Liver (tissue), 9 donors: ENCODE results near the gene LYST. TPM values are rescaled to one million over a fixed set of nuclear protein-coding genes. Genes with fewer than 3 reads are reported as not detected.
"Not testable (repeated sequence)": the region's sequence is repeated elsewhere in the genome, so short reads cannot be mapped to it uniquely, and the experiment has no call there.

ENCODE experiments used
- DNase-seq: peaks from one replicate; pipeline ENCODE4 v3.0.0-alpha.2; 2017; ENCODE audit warnings: low spot score
- H3K27ac ChIP-seq, 2 donors: one replicate each; pipeline ENCODE4 v1.7.0; 2013; ENCODE audit warnings: inconsistent platforms in 2 of 2, low read length in 2 of 2, control low read depth in 1 of 2, low read depth in 1 of 2, mild to moderate bottlenecking in 1 of 2
- H3K27me3 ChIP-seq, 4 donors: one replicate each; pipeline versions ENCODE4 v1.6.1 to v1.7.0; 2013; ENCODE audit warnings: low read length in 3 of 4, inconsistent platforms in 1 of 4, mild to moderate bottlenecking in 1 of 4, moderate library complexity in 1 of 4; ENCODE audit not compliant: control insufficient read depth in 4 of 4, insufficient read depth in 4 of 4
- H3K36me3 ChIP-seq, 4 donors: one replicate each; pipeline versions ENCODE4 v1.6.1 to v1.7.0; 2013; ENCODE audit warnings: low read length in 3 of 4, mild to moderate bottlenecking in 3 of 4, low read depth in 1 of 4, moderate library complexity in 1 of 4; ENCODE audit not compliant: control insufficient read depth in 4 of 4, insufficient read depth in 3 of 4
- H3K4me1 ChIP-seq, 4 donors: one replicate each; pipeline versions ENCODE4 v1.6.1 to v1.7.0; 2013; ENCODE audit warnings: low read length in 3 of 4, mild to moderate bottlenecking in 3 of 4, moderate library complexity in 1 of 4; ENCODE audit not compliant: control insufficient read depth in 4 of 4, insufficient read depth in 4 of 4
- H3K4me3 ChIP-seq, 3 donors: one replicate each; pipeline versions ENCODE4 v1.6.1 to v1.7.0; 2013; ENCODE audit warnings: low read length in 3 of 3, control low read depth in 1 of 3, low read depth in 1 of 3, mild to moderate bottlenecking in 1 of 3
- H3K9ac ChIP-seq, 2 donors: one replicate each; pipeline ENCODE4 v1.7.0; 2013; ENCODE audit warnings: low read length in 2 of 2, mild to moderate bottlenecking in 2 of 2, moderate library complexity in 2 of 2, control low read depth in 1 of 2, low read depth in 1 of 2
- H3K9me3 ChIP-seq, 4 donors: one replicate each; pipeline versions ENCODE4 v1.6.1 to v1.7.0; 2013; ENCODE audit warnings: low read length in 3 of 4; ENCODE audit not compliant: control insufficient read depth in 4 of 4
- GABPA ChIP-seq, 2 donors: IDR thresholded peaks in 1 of 2; conservative IDR thresholded peaks in 1 of 2; 2 replicates each; pipeline ENCODE4 v1.6.1; 2016; ENCODE audit warnings: antibody characterized with exemption in 2 of 2, mild to moderate bottlenecking in 1 of 2, moderate library complexity in 1 of 2
- HNF4A ChIP-seq, 2 donors: conservative IDR thresholded peaks; 2 replicates each; pipeline ENCODE4 v1.6.1; 2016; ENCODE audit warnings: antibody characterized with exemption in 2 of 2, mild to moderate bottlenecking in 2 of 2
- JUND ChIP-seq, 2 donors: IDR thresholded peaks; 2 replicates each; pipeline ENCODE4 v1.6.1; 2016; ENCODE audit warnings: antibody characterized with exemption in 2 of 2
- RAD21 ChIP-seq, 2 donors: IDR thresholded peaks; 2 replicates each; pipeline ENCODE4 v1.6.1; 2016; ENCODE audit warnings: antibody characterized with exemption in 2 of 2, mild to moderate bottlenecking in 2 of 2
- RXRA ChIP-seq, 2 donors: IDR thresholded peaks; 2 replicates each; pipeline ENCODE4 v1.6.1; 2017 to 2018; ENCODE audit warnings: antibody characterized with exemption in 2 of 2, mild to moderate bottlenecking in 1 of 2
- TAF1 ChIP-seq: conservative IDR thresholded peaks from 2 replicates; pipeline ENCODE4 v1.6.1; 2016; ENCODE audit warnings: antibody characterized with exemption, mild to moderate bottlenecking
- WGBS: extraction: QIAGEN DNeasy Blood & Tissue Kit; methylation state at CpG from one replicate; pipeline ENCODE4 v1.1.7; 2013; 5-methylcytosine and 5-hydroxymethylcytosine counted together
- polyA plus RNA-seq, 2 donors: library from polyadenylated mRNA; stranded (reverse) in 1 of 2; unstranded in 1 of 2; fragments of 200-250 nt in 1 of 2; fragments of >200 nt in 1 of 2; fragmentation: Nextera tagmentation in 1 of 2; extraction: Ambion mirVana in 1 of 2; gene quantifications; one replicate each; pipeline versions ENCODE4 v1.2.1 to v1.2.3, GENCODE V29; 2013 to 2015
- total RNA-seq, 2 donors: library from RNA; depleted of rRNA; stranded (reverse); fragments of >200 nt; gene quantifications; one replicate each; pipeline ENCODE4 v1.2.3, GENCODE V29; 2014
- TF ChIP-seq, protein P1 (sequence below): fragments of 150-350 bp; IDR thresholded peaks from 2 replicates; pipeline ENCODE4 v1.5.1; 2017; ENCODE audit warnings: improper control_type of control experiment, low read depth, low read length; ENCODE audit not compliant: missing input control
- TF ChIP-seq, protein P2 (sequence below): IDR thresholded peaks from 2 replicates; pipeline ENCODE4 v1.6.1; 2016; ENCODE audit warnings: antibody characterized with exemption
- TF ChIP-seq, protein P3 (sequence below): IDR thresholded peaks from 2 replicates; pipeline ENCODE4 v1.6.1; 2016; ENCODE audit warnings: antibody characterized with exemption, mild to moderate bottlenecking
- donor health status: healthy.
- donor health status: healthy.
- donor health status: healthy.
- donor health status: healthy.
- donor health status: healthy.

Gene LYST, protein sequence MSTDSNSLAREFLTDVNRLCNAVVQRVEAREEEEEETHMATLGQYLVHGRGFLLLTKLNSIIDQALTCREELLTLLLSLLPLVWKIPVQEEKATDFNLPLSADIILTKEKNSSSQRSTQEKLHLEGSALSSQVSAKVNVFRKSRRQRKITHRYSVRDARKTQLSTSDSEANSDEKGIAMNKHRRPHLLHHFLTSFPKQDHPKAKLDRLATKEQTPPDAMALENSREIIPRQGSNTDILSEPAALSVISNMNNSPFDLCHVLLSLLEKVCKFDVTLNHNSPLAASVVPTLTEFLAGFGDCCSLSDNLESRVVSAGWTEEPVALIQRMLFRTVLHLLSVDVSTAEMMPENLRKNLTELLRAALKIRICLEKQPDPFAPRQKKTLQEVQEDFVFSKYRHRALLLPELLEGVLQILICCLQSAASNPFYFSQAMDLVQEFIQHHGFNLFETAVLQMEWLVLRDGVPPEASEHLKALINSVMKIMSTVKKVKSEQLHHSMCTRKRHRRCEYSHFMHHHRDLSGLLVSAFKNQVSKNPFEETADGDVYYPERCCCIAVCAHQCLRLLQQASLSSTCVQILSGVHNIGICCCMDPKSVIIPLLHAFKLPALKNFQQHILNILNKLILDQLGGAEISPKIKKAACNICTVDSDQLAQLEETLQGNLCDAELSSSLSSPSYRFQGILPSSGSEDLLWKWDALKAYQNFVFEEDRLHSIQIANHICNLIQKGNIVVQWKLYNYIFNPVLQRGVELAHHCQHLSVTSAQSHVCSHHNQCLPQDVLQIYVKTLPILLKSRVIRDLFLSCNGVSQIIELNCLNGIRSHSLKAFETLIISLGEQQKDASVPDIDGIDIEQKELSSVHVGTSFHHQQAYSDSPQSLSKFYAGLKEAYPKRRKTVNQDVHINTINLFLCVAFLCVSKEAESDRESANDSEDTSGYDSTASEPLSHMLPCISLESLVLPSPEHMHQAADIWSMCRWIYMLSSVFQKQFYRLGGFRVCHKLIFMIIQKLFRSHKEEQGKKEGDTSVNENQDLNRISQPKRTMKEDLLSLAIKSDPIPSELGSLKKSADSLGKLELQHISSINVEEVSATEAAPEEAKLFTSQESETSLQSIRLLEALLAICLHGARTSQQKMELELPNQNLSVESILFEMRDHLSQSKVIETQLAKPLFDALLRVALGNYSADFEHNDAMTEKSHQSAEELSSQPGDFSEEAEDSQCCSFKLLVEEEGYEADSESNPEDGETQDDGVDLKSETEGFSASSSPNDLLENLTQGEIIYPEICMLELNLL (N-terminal part only)
- total RNA-seq (10 to 100 TPM; 19.9 to 45.9 TPM), polyA plus RNA-seq (1 to 10 TPM; 3.4 to 8.4 TPM)

DNA sequence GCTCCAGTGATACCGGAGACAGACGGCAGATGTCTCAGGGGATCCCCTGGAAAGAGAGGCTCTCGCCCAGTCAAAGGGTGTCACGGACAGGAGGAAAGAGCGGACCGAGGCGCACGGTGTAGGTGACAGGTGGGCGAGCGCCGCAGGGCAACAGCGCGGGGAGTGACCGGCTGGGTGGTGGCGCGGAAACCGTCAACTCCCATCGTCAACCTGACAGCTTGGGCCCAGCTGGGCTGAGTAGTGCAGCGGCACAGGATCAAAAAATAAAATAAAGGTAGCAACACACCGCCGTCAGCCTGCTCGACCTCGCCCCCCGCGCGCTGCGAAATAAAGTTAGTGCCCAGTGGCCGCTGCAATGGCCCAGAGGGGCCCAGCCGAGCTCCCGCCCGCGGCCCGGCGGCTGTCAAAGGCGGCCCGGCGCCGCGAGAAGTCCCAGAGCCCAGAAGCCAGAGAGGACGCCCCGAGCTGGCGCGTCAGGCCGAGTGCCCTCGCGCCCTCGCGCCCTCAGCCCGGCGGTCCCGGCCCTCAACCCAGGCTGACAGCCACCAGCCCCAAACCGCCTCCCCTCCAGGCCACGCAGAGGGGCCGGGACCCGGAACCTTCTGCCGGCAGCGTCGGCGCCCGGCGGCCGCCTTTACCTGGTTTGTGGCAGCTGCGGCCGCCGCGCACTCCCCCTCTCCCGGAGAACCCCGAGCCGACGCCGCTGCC, at the start of gene LYST:
Gene LYST, minus strand, starts transcription at position 702 of the 708 bp plus-strand sequence. CDS start 36,489 bp downstream, outside the sequence.
- Histone ChIP-seq H3K27ac (peak within 1 kb of the TSS; percentile 90 to 92), H3K4me3 (peak within 1 kb of the TSS; percentile 80 to 94 (median 90)), H3K9me3 (no peaks in the 10 kb centered on the region), H3K9ac (peak within 1 kb of the TSS; percentile 52 to 97), H3K4me1 (peaks cover 1 to 31% (median 8%) of the 10 kb centered on the region in 4 donors), H3K36me3 (no peaks in the 10 kb centered on the region), H3K27me3 (no peaks in the 10 kb centered on the region)
- TF ChIP-seq RAD21 (IDR thresholded peaks at IDR 0.05) = peak; percentile 73 to 80
- TF ChIP-seq, protein P1, sequence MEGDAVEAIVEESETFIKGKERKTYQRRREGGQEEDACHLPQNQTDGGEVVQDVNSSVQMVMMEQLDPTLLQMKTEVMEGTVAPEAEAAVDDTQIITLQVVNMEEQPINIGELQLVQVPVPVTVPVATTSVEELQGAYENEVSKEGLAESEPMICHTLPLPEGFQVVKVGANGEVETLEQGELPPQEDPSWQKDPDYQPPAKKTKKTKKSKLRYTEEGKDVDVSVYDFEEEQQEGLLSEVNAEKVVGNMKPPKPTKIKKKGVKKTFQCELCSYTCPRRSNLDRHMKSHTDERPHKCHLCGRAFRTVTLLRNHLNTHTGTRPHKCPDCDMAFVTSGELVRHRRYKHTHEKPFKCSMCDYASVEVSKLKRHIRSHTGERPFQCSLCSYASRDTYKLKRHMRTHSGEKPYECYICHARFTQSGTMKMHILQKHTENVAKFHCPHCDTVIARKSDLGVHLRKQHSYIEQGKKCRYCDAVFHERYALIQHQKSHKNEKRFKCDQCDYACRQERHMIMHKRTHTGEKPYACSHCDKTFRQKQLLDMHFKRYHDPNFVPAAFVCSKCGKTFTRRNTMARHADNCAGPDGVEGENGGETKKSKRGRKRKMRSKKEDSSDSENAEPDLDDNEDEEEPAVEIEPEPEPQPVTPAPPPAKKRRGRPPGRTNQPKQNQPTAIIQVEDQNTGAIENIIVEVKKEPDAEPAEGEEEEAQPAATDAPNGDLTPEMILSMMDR = peak; percentile 43
- TF ChIP-seq, protein P2, sequence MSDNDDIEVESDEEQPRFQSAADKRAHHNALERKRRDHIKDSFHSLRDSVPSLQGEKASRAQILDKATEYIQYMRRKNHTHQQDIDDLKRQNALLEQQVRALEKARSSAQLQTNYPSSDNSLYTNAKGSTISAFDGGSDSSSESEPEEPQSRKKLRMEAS = no peak
- peak; percentile 63 for DNase-seq
- WGBS = under 1% methylated on average over 71 of the region's 71 CpGs

DNA sequence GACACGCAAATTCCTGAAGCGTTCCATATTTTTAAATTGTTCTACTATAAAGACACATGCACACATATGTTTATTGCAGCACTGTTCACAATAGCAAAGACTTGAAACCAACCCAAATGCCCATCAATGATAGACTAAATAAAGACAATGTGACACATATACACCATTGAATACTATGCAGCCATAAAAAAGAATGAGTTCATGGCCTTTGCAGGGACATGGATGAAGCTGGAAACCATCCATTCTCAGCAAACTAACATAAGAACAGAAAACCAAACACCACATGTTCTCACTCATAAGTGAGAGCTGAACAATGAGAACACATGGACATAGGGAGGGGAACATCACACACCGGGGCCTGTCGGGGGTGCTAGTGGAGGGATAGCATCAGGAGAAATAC, 48.8 kb upstream of the LYST start:
- H3K4me1 ChIP-seq, H3K9me3 ChIP-seq, H3K4me3 ChIP-seq, DNase-seq, H3K27me3 ChIP-seq, H3K27ac ChIP-seq, H3K9ac ChIP-seq, H3K36me3 ChIP-seq: not testable (repeated sequence)
- WGBS = 96% methylated on average over 4 of the region's 4 CpGs

DNA sequence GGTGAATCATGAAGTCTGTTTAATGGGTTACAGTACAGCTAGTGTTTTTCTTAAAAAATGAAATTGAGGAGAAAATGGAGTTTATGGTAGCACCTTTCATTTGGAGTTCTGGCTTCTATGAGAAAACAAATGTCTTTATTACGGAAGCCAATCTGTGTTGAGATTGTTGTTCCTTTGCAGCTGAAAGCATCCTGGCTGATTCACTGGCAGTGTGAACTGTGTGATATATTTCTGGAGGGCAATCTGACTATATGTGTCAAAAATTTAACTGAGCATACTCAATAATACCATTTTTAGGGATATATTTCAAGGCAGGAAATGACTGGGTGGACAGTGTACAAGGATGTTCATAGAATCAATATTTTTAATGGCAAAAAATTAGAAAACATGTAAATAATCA, 46.6 kb upstream of the LYST start:
- 99% methylated on average over 1 of the region's 1 CpG for WGBS
- H3K36me3 ChIP-seq = no peaks in the 10 kb centered on the region
- TF ChIP-seq JUND (IDR thresholded peaks at IDR 0.05) = no peak
- TF ChIP-seq HNF4A (conservative IDR thresholded peaks at IDR 0.05) = no peak
- TF ChIP-seq, protein P3, sequence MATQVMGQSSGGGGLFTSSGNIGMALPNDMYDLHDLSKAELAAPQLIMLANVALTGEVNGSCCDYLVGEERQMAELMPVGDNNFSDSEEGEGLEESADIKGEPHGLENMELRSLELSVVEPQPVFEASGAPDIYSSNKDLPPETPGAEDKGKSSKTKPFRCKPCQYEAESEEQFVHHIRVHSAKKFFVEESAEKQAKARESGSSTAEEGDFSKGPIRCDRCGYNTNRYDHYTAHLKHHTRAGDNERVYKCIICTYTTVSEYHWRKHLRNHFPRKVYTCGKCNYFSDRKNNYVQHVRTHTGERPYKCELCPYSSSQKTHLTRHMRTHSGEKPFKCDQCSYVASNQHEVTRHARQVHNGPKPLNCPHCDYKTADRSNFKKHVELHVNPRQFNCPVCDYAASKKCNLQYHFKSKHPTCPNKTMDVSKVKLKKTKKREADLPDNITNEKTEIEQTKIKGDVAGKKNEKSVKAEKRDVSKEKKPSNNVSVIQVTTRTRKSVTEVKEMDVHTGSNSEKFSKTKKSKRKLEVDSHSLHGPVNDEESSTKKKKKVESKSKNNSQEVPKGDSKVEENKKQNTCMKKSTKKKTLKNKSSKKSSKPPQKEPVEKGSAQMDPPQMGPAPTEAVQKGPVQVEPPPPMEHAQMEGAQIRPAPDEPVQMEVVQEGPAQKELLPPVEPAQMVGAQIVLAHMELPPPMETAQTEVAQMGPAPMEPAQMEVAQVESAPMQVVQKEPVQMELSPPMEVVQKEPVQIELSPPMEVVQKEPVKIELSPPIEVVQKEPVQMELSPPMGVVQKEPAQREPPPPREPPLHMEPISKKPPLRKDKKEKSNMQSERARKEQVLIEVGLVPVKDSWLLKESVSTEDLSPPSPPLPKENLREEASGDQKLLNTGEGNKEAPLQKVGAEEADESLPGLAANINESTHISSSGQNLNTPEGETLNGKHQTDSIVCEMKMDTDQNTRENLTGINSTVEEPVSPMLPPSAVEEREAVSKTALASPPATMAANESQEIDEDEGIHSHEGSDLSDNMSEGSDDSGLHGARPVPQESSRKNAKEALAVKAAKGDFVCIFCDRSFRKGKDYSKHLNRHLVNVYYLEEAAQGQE = no peak
- no peak for TF ChIP-seq RXRA (IDR thresholded peaks at IDR 0.05)
- TF ChIP-seq TAF1 = no peak
- TF ChIP-seq, protein P1 = no peak
- TF ChIP-seq, protein P2 = no peak
- TF ChIP-seq GABPA (IDR thresholded peaks at IDR 0.05 in 1 of 2, conservative IDR thresholded peaks at IDR 0.05 in 1 of 2) = no peak
- no peak for TF ChIP-seq RAD21 (IDR thresholded peaks at IDR 0.05)

More for the DNA sequence above, 46.6 kb upstream of the LYST start:
- H3K27me3 ChIP-seq = no peaks in the 10 kb centered on the region
- H3K27ac ChIP-seq = no peak overlapping the region
- no peaks in the 10 kb centered on the region for H3K9me3 ChIP-seq
- H3K9ac ChIP-seq = no peak overlapping the region
- H3K4me1 ChIP-seq = peaks cover 0 to 4% (median 0%) of the 10 kb centered on the region in 4 donors
- no peak overlapping the region for H3K4me3 ChIP-seq
- no peak for DNase-seq
